ENCODE measurements around the gene NFATC2.
"Not testable (repeated sequence)": the region's sequence is repeated elsewhere in the genome, so short reads cannot be mapped to it uniquely, and the experiment has no call there.

Gene NFATC2

DNA sequence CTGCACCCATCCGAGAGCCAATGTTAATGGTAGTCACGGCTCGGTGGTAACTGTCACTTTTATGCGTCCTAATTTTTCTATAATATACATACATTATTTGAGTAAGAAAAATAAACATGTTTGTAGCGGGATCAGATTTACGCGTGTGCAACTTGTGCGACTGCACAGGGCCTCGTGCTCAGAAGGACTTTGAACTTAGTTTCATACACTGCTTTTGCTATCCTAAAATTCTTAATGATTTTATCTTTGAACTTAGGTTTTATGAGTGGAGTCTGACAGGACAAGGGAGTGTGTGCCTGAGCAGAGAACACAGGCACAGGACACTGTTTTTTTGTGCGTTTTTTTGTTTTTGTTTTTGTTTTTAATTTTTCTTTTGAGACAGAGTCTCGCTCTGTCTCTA is 189.7 kb downstream of the NFATC2 start:
- peaks cover 0 to 4% (median 0%) of the 10 kb centered on the region in 5 donors for H3K27me3 ChIP-seq (ENCODE audit: control insufficient read depth in 5 of 5, insufficient read depth in 4 of 5, low read length in 5 of 5)
- H3K9ac ChIP-seq (ENCODE audit: low read length in 5 of 5), result no peak overlapping the region
- no peaks in the 10 kb centered on the region for H3K36me3 ChIP-seq (ENCODE audit: control insufficient read depth in 5 of 5, insufficient read depth in 5 of 5, low read length in 5 of 5)
- H3K9me3 ChIP-seq (ENCODE audit: control insufficient read depth in 5 of 5, low read length in 5 of 5), result no peaks in the 10 kb centered on the region
- no peak overlapping the region for H3K4me3 ChIP-seq (ENCODE audit: low read depth in 1 of 5, low read length in 5 of 5)
- H3K4me1 ChIP-seq (ENCODE audit: control insufficient read depth in 5 of 5, insufficient read depth in 5 of 5, low read length in 5 of 5), result no peaks in the 10 kb centered on the region
- H3K27ac ChIP-seq (ENCODE audit: low read depth, low read length), result no peak overlapping the region

DNA sequence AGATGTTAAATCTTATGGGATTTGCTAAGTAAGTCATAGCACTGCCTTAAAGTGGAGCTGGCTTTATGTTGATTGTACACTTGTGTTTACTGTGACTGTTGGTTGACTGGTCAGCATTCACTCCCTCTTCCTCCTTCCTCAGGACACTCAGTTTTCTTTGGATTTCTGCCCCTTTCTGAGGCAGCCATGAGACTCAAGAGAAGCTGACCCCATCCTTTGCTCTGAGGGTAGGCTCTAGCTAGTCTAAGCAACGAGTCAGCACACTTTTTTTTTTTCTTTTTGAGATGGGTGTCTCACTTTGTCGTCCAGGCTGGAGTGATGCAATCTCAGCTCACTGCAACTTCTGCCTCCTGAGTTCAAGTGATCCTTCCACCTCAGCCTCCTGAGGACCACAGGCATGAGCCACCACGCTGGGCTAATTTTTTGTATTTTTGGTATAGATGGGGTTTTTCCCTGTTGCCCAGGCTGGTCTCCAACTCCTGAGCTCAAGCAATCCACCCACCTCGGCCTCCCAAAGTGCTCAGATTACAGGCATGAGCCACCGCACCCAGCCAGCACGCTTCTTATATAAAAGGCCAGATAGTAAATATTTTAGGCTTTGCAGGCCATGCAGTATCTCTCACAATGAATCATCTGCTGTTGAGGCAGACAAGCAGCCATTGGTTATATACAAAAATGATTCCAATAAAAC is 191.4 kb downstream of the NFATC2 start:
- Histone ChIP-seq H3K9me3 (ENCODE audit: control insufficient read depth in 5 of 5, low read length in 5 of 5) (no peaks in the 10 kb centered on the region), H3K27me3 (ENCODE audit: control insufficient read depth in 5 of 5, insufficient read depth in 4 of 5, low read length in 5 of 5) (peaks cover 0 to 8% (median 0%) of the 10 kb centered on the region in 5 donors), H3K9ac (ENCODE audit: low read length in 5 of 5) (no peak overlapping the region), H3K36me3 (ENCODE audit: control insufficient read depth in 5 of 5, insufficient read depth in 5 of 5, low read length in 5 of 5) (no peaks in the 10 kb centered on the region), H3K27ac (ENCODE audit: low read depth, low read length) (no peak overlapping the region), H3K4me3 (ENCODE audit: low read depth in 1 of 5, low read length in 5 of 5) (no peak overlapping the region), H3K4me1 (ENCODE audit: control insufficient read depth in 5 of 5, insufficient read depth in 5 of 5, low read length in 5 of 5) (peaks cover 0 to 2% (median 0%) of the 10 kb centered on the region in 5 donors)

DNA sequence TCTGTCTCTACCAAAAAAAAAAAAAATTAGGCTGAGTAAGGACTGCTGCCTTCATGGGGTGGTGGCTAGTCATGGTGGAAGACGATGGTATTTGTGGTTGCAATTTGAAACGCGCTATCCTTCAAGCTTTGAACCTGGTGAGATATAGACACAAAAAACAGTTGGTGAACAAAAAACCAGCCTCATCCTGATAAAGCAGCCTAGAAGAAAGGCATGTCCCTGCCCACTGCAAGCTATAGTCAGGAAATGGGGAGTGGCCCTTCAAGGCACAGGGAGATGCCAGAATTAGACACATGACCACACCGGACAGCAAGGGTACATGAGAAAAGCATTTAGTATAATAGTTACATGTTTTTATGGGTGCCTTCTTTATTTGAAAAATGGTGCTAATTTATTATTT is 193.6 kb downstream of the NFATC2 start:
- Histone ChIP-seq H3K36me3 (ENCODE audit: control insufficient read depth in 5 of 5, insufficient read depth in 5 of 5, low read length in 5 of 5) (no peaks in the 10 kb centered on the region), H3K9ac (ENCODE audit: low read length in 5 of 5) (no peak overlapping the region), H3K27me3 (ENCODE audit: control insufficient read depth in 5 of 5, insufficient read depth in 4 of 5, low read length in 5 of 5) (peaks cover 0 to 8% (median 3%) of the 10 kb centered on the region in 5 donors), H3K9me3 (ENCODE audit: control insufficient read depth in 5 of 5, low read length in 5 of 5) (no peaks in the 10 kb centered on the region), H3K27ac (ENCODE audit: low read depth, low read length) (no peak overlapping the region), H3K4me1 (ENCODE audit: control insufficient read depth in 5 of 5, insufficient read depth in 5 of 5, low read length in 5 of 5) (peaks cover 0 to 6% (median 0%) of the 10 kb centered on the region in 5 donors), H3K4me3 (ENCODE audit: low read depth in 1 of 5, low read length in 5 of 5) (no peak overlapping the region)

DNA sequence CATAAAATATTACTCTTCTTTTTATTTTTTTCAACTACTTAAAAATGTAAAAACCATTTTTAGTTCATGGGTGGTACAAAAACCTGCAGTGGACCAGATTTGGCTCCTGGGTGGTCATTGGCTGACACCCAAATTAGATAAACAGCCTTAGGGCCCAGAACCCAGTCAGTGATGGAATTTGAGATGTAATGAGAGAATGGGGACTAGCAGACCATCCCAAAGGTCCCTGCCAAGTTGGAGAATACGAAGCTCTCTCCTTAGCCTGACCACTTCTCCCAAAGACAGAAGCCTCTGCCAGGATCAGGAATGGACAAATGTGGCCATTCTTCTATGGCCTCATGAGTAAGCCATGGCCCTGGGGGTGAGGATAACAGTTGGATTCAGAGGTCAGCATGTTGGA is 194.7 kb downstream of the NFATC2 start:
- H3K9ac ChIP-seq (ENCODE audit: low read length in 5 of 5), result no peak overlapping the region
- no peak overlapping the region for H3K4me3 ChIP-seq (ENCODE audit: low read depth in 1 of 5, low read length in 5 of 5)
- no peak overlapping the region for H3K27ac ChIP-seq (ENCODE audit: low read depth, low read length)
- H3K4me1 ChIP-seq (ENCODE audit: control insufficient read depth in 5 of 5, insufficient read depth in 5 of 5, low read length in 5 of 5), result peaks cover 0 to 6% (median 0%) of the 10 kb centered on the region in 5 donors
- no peaks in the 10 kb centered on the region for H3K9me3 ChIP-seq (ENCODE audit: control insufficient read depth in 5 of 5, low read length in 5 of 5)
- H3K27me3 ChIP-seq (ENCODE audit: control insufficient read depth in 5 of 5, insufficient read depth in 4 of 5, low read length in 5 of 5), result peaks cover 0 to 8% (median 3%) of the 10 kb centered on the region in 5 donors
- no peaks in the 10 kb centered on the region for H3K36me3 ChIP-seq (ENCODE audit: control insufficient read depth in 5 of 5, insufficient read depth in 5 of 5, low read length in 5 of 5)

DNA sequence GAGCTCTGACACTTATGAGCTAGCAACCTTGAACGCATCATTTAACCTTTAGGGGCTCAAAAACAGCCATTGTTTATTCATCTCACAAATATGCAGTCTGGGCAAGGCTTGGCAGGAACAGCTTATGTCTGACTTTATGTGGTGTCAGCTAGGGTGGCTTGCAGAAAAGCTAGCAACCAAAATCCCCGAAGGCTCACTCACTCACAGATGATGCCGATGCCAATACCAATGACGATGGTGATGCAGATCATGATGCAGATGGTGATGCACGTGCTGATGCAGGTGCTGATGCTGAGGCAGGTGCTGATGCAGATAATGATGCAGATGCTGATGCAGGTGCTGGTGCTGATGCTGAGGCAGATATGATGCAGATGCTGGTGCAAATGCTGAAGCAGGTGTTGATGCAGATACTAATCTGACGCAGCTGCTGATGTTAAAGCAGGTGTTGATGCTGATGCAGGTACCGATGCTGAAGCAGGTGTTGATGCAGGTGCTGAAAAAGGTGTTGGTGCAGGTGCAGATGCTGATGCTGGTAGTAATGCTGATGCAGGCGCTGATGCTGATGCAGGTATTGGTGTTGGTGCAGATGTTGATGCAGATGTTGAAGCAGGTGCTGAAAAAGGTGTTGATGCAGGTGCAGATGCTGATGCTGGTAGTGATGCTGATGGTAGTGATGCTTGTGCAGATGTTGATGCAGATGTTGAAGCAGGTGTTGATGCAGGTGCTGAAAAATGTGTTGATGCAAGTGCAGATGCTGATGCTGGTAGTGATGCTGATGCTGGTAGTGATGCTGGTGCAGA is 195.6 kb downstream of the NFATC2 start:
- H3K27ac ChIP-seq (ENCODE audit: low read depth, low read length), result no peak overlapping the region
- H3K27me3 ChIP-seq (ENCODE audit: control insufficient read depth in 5 of 5, insufficient read depth in 4 of 5, low read length in 5 of 5), result peaks cover 0 to 8% (median 3%) of the 10 kb centered on the region in 5 donors
- peaks cover 0 to 6% (median 0%) of the 10 kb centered on the region in 5 donors for H3K4me1 ChIP-seq (ENCODE audit: control insufficient read depth in 5 of 5, insufficient read depth in 5 of 5, low read length in 5 of 5)
- H3K4me3 ChIP-seq (ENCODE audit: low read depth in 1 of 5, low read length in 5 of 5), result no peak overlapping the region
- no peak overlapping the region for H3K9ac ChIP-seq (ENCODE audit: low read length in 5 of 5)
- no peaks in the 10 kb centered on the region for H3K36me3 ChIP-seq (ENCODE audit: control insufficient read depth in 5 of 5, insufficient read depth in 5 of 5, low read length in 5 of 5)
- no peaks in the 10 kb centered on the region for H3K9me3 ChIP-seq (ENCODE audit: control insufficient read depth in 5 of 5, low read length in 5 of 5)

DNA sequence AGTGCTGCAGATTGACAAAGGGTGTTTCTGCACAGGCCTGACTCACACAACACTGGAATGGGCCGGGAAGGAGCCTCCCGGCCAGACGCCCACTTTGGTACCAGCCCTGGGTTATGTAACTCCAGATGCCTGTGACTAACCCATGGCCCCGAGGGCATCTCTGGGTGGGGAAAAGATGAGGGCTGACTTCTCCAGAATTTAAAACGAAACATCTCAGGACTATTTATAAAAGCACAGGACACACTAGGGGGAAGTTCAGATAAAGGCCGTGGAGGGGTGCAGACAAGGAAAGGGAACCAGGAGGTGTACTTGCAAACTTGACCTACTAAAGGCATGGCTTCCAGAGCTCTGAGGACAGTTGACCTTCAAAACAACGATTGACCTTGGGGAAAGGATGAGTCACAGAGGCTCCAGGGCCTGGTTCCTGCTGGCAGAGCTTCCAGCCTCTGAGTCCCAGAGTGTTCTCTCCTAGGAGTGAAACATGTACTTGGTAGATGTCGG is 196.9 kb downstream of the NFATC2 start:
- Histone ChIP-seq H3K27ac (ENCODE audit: low read depth, low read length) (no peak overlapping the region), H3K4me1 (ENCODE audit: control insufficient read depth in 5 of 5, insufficient read depth in 5 of 5, low read length in 5 of 5) (peaks cover 0 to 9% (median 0%) of the 10 kb centered on the region in 5 donors), H3K36me3 (ENCODE audit: control insufficient read depth in 5 of 5, insufficient read depth in 5 of 5, low read length in 5 of 5) (no peaks in the 10 kb centered on the region), H3K9ac (ENCODE audit: low read length in 5 of 5) (no peak overlapping the region), H3K4me3 (ENCODE audit: low read depth in 1 of 5, low read length in 5 of 5) (no peak overlapping the region), H3K9me3 (ENCODE audit: control insufficient read depth in 5 of 5, low read length in 5 of 5) (no peaks in the 10 kb centered on the region), H3K27me3 (ENCODE audit: control insufficient read depth in 5 of 5, insufficient read depth in 4 of 5, low read length in 5 of 5) (peaks cover 0 to 8% (median 3%) of the 10 kb centered on the region in 5 donors)

DNA sequence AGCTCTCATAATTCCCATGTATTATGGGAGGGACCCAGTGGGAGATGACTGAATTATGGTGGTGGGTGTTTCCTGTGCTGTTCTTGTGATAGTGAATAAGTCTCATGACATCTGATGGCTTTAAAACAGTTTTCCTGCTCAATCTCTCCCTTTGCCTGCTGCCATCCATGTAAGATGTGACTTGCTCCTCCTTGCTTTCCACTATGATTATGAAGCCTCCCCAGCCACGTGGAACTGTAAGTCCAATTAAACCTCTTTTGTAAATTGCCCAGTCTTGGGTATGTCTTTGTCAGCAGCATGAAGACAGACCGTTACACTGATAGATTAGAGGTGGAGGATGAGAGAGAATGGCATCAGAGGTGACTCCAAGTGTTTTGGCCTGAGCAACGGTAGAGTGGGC is 198.7 kb downstream of the NFATC2 start:
- not testable (repeated sequence) for H3K27me3 ChIP-seq (ENCODE audit: control insufficient read depth in 5 of 5, insufficient read depth in 4 of 5, low read length in 5 of 5); H3K4me3 ChIP-seq (ENCODE audit: low read depth in 1 of 5, low read length in 5 of 5); H3K27ac ChIP-seq (ENCODE audit: low read depth, low read length); H3K9me3 ChIP-seq (ENCODE audit: control insufficient read depth in 5 of 5, low read length in 5 of 5); H3K36me3 ChIP-seq (ENCODE audit: control insufficient read depth in 5 of 5, insufficient read depth in 5 of 5, low read length in 5 of 5); H3K9ac ChIP-seq (ENCODE audit: low read length in 5 of 5)
- peaks cover 0 to 18% (median 0%) of the 10 kb centered on the region in 5 donors for H3K4me1 ChIP-seq (ENCODE audit: control insufficient read depth in 5 of 5, insufficient read depth in 5 of 5, low read length in 5 of 5)

DNA sequence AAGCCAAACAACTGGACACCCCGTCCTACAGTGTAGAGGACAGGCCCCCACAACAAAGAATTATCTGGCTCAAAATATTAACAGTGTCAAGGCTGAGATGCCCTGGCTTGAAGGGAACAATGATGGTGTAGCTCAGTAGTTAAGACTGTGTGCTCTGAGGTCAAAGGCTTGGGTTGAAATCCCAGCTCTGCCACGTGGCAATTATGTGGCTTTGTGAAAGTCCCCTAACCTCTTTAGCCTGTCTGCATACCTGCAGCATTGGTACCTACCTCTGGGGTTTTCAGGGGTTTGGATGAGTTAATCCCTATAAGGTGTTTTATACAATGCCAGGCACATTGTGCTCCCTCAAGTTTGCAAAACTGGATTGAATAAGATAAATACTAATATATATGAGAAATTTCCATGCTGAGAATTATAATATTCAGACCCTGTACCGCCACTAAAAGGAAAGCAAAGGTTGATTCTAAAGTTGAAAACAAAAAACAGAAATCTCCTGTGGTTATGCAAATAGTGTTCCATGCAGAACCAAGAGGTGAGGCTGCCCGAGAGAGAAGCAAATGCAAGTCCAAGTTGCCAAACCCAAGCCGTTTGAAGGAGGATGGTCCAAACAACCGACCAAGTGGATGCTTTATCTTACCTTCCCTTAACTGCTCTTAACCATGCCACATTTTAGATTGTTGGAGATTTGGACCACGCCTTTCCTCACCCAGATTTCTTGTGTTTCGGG is 199.8 kb downstream of the NFATC2 start:
- no peaks in the 10 kb centered on the region for H3K36me3 ChIP-seq (ENCODE audit: control insufficient read depth in 5 of 5, insufficient read depth in 5 of 5, low read length in 5 of 5)
- no peak overlapping the region for H3K4me3 ChIP-seq (ENCODE audit: low read depth in 1 of 5, low read length in 5 of 5)
- H3K27me3 ChIP-seq (ENCODE audit: control insufficient read depth in 5 of 5, insufficient read depth in 4 of 5, low read length in 5 of 5), result peaks cover 0 to 11% (median 3%) of the 10 kb centered on the region in 5 donors
- no peak overlapping the region for H3K27ac ChIP-seq (ENCODE audit: low read depth, low read length)
- peaks cover 0 to 18% (median 0%) of the 10 kb centered on the region in 5 donors for H3K4me1 ChIP-seq (ENCODE audit: control insufficient read depth in 5 of 5, insufficient read depth in 5 of 5, low read length in 5 of 5)
- no peaks in the 10 kb centered on the region for H3K9me3 ChIP-seq (ENCODE audit: control insufficient read depth in 5 of 5, low read length in 5 of 5)
- no peak overlapping the region for H3K9ac ChIP-seq (ENCODE audit: low read length in 5 of 5)

DNA sequence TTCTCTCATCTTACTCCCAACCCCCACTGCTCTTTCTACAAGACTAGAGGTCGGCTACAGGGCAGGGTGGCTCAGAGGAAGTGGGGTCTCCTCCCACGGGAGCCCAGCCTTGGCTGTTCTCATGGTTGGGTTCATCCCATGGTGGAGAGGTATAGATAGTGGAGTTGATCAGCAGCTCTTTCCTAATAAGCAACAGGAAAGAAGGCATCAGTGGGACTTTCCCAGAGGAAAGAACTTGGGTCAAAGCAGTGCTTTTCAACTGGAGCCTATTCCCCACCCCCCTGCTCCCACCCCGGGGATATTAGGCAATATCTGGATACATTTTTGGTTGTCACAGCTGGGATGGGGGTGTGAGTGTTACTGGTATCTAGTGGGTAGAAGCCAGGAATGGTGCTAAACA is 200.9 kb downstream of the NFATC2 start:
- peaks cover 0 to 7% (median 0%) of the 10 kb centered on the region in 5 donors for H3K27me3 ChIP-seq (ENCODE audit: control insufficient read depth in 5 of 5, insufficient read depth in 4 of 5, low read length in 5 of 5)
- no peak overlapping the region for H3K9ac ChIP-seq (ENCODE audit: low read length in 5 of 5)
- H3K9me3 ChIP-seq (ENCODE audit: control insufficient read depth in 5 of 5, low read length in 5 of 5), result no peaks in the 10 kb centered on the region
- H3K36me3 ChIP-seq (ENCODE audit: control insufficient read depth in 5 of 5, insufficient read depth in 5 of 5, low read length in 5 of 5), result no peaks in the 10 kb centered on the region
- H3K27ac ChIP-seq (ENCODE audit: low read depth, low read length), result no peak overlapping the region
- no peak overlapping the region for H3K4me3 ChIP-seq (ENCODE audit: low read depth in 1 of 5, low read length in 5 of 5)
- H3K4me1 ChIP-seq (ENCODE audit: control insufficient read depth in 5 of 5, insufficient read depth in 5 of 5, low read length in 5 of 5), result peaks cover 0 to 18% (median 0%) of the 10 kb centered on the region in 5 donors
